Measurements from ENCODE around the gene IL4I1. TPM values are rescaled to one million over a fixed set of nuclear protein-coding genes. Genes with fewer than 3 reads are reported as not detected.

The IL4I1 gene
- total RNA-seq, 3 donors from 2014 or later: 0.48 to 2.2 (median 0.66) TPM

- intact Hi-C loops (cut with DNase I; ENCODE audit: low total_unique reads): no loop called here
- TF ChIP-seq POLR2A (IDR thresholded peaks at IDR 0.05) (no peak), CTCF (IDR thresholded peaks at IDR 0.05) (no peak), POLR2AphosphoS5 (IDR thresholded peaks at IDR 0.05) (no peak)
- DNase-seq (ENCODE audit: low spot score in 2 of 2): no peak
- H3K4me3 ChIP-seq: no peak overlapping the region
- no peaks in the 10 kb centered on the region for H3K4me1 ChIP-seq
- H3K9me3 ChIP-seq: peaks cover 0 to 6% of the 10 kb centered on the region in 2 donors
- no peak overlapping the region for H3K27ac ChIP-seq
- no peaks in the 10 kb centered on the region for H3K27me3 ChIP-seq
- H3K36me3 ChIP-seq: peaks cover 14% of the 10 kb centered on the region
These were observed 11.9 kb downstream of the IL4I1 start for GRCh38 chr19:49884760-49885159.

- H3K27me3 ChIP-seq: no peaks in the 10 kb centered on the region
- H3K9me3 ChIP-seq: peaks cover 0 to 6% of the 10 kb centered on the region in 2 donors
- no peak for DNase-seq (ENCODE audit: low spot score in 2 of 2)
- no peak overlapping the region for H3K27ac ChIP-seq
- H3K4me1 ChIP-seq: no peaks in the 10 kb centered on the region
- no peak for TF ChIP-seq POLR2AphosphoS5 (IDR thresholded peaks at IDR 0.05)
- intact Hi-C loops (cut with DNase I; ENCODE audit: low total_unique reads): no loop called here
- H3K36me3 ChIP-seq: peaks cover 14% of the 10 kb centered on the region
- no peak overlapping the region for H3K4me3 ChIP-seq
These were observed 12.6 kb downstream of the IL4I1 start for GRCh38 chr19:49884109-49884508.

DNA sequence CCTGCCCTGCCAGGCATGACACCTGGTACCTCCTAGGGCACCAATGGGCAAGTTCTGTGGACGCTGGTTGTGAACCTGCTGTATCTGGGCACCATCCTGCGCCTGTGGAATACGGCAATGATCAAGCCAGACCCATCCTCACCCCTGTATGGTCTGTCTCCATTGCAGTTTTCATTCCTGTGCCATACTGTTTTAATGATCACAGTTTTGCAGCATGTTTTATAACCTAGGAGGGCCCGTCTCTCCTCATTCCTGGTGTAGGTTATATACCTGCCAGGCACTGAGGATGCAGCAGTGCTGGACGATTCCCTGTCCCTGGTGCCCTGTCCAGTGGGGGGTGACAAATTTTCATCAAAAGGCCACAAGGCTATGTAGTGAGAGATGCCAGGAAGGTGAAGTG is 13.6 kb downstream of the IL4I1 start:
- H3K36me3 ChIP-seq: peaks cover 14% of the 10 kb centered on the region
- intact Hi-C loops (cut with DNase I; ENCODE audit: low total_unique reads): no loop called here
- no peak for TF ChIP-seq CTCF (IDR thresholded peaks at IDR 0.05)
- TF ChIP-seq POLR2AphosphoS5 (IDR thresholded peaks at IDR 0.05): no peak
- no peak for TF ChIP-seq POLR2A (IDR thresholded peaks at IDR 0.05)

GRCh38 chr19:49882643-49883042 is 14.0 kb downstream of the IL4I1 start:
- no peaks in the 10 kb centered on the region for H3K27me3 ChIP-seq
- intact Hi-C loops (cut with DNase I; ENCODE audit: low total_unique reads): no loop called here

More for the DNA sequence above, 13.6 kb downstream of the IL4I1 start:
- no peak for DNase-seq (ENCODE audit: low spot score in 2 of 2)
- Histone ChIP-seq H3K9me3 (peaks cover 0 to 6% of the 10 kb centered on the region in 2 donors), H3K27ac (no peak overlapping the region), H3K4me3 (no peak overlapping the region), H3K4me1 (no peaks in the 10 kb centered on the region), H3K27me3 (no peaks in the 10 kb centered on the region)

DNA sequence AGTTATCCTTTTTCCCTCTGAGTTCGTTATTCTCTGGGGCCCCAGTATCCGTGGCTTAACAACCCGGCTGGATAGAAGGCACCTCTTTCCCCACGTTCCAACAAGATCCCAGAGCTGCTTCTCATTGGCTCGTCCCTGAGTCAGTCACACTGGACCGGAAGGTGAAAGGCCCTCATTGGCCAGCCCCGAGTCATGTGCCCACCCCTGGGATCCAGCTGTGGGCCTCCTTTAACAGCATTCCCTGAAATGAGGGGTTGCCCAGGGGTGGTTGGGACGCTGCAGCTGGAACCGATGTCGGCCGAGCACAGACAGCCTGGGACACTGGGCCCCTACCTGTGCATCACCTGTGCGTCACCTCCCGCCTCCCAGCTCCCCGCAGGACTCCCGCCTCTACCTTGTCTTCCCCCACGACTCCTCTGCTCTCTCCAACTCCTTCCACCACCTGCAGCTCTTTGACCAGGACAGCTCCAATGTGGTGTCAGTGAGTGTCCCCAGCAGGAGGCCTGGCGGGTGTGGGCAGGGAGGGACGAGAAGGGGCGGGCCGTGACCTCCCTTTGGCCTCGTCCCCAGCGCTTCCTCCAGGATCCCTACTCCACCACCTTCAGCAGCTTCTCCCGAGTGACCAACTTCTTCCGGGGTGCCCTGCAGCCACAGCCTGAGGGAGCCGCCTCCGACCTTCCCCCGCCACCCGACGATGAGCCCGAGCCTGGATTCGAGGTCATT is 14.9 kb downstream of the IL4I1 start:
- no peak for DNase-seq (ENCODE audit: low spot score in 2 of 2)
- intact Hi-C loops (cut with DNase I; ENCODE audit: low total_unique reads): no loop called here
- no peak for TF ChIP-seq POLR2AphosphoS5 (IDR thresholded peaks at IDR 0.05)
- no peak for TF ChIP-seq CTCF (IDR thresholded peaks at IDR 0.05)
- no peak for TF ChIP-seq POLR2A (IDR thresholded peaks at IDR 0.05)
- no peak overlapping the region for H3K4me3 ChIP-seq
- H3K4me1 ChIP-seq: no peaks in the 10 kb centered on the region
- no peaks in the 10 kb centered on the region for H3K27me3 ChIP-seq
- peaks cover 0 to 6% of the 10 kb centered on the region in 2 donors for H3K9me3 ChIP-seq
- peaks cover 14% of the 10 kb centered on the region for H3K36me3 ChIP-seq
- H3K27ac ChIP-seq: no peak overlapping the region

More at GRCh38 chr19:49882643-49883042, 14.0 kb downstream of the IL4I1 start:
- DNase-seq (ENCODE audit: low spot score in 2 of 2): no peak
- no peak overlapping the region for H3K27ac ChIP-seq
- no peaks in the 10 kb centered on the region for H3K4me1 ChIP-seq
- peaks cover 14% of the 10 kb centered on the region for H3K36me3 ChIP-seq
- TF ChIP-seq POLR2A (IDR thresholded peaks at IDR 0.05) (no peak), CTCF (IDR thresholded peaks at IDR 0.05) (no peak), POLR2AphosphoS5 (IDR thresholded peaks at IDR 0.05) (no peak)
- peaks cover 0 to 6% of the 10 kb centered on the region in 2 donors for H3K9me3 ChIP-seq
- H3K4me3 ChIP-seq: no peak overlapping the region
